OCI-M2 (cell line): ENCODE measurements around the gene SSUH2.
"Not testable (repeated sequence)": the region's sequence is repeated elsewhere in the genome, so short reads cannot be mapped to it uniquely, and the experiment has no call there.

Experiments
- DNase-seq: peaks from one replicate; lab custom pipeline; 2025; ENCODE audit not compliant: unreplicated experiment; lab: John Stamatoyannopoulos, UW

Gene SSUH2, protein sequence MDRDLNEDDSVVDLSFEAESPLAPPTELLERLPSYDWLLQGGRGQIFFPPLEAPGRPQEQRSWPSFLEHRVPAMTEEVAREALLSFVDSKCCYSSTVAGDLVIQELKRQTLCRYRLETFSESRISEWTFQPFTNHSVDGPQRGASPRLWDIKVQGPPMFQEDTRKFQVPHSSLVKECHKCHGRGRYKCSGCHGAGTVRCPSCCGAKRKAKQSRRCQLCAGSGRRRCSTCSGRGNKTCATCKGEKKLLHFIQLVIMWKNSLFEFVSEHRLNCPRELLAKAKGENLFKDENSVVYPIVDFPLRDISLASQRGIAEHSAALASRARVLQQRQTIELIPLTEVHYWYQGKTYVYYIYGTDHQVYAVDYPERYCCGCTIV

DNA sequence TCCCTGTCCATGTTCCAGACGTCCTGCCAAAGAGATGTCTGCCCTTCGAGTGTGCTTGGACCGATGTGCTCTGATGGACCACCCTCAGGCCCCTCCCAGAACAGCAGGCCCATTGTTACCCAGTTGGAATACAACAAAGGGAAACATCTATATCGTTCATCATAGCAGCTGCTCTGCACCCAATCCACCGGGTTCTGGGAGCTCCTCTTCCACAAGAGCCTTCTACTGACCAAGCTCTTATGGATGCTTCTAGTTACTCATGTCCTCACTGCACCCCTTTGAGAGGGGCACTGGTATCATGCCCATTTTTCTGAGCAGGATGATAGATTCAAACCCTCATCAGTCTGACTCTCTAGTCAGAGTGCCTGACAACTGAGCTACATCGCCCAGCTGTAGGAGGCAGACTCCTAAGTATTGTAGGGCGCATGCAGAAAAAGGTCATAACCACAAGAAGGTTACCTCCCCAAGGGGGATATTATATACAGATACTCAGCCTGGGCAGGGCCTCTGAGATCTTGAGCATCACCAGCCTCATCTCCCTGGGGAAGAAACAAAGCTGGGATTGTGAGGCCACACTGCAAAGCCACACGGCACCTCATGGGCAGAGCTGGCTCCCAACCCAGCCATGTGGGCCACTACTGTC lies at the start of gene SSUH2:
Gene SSUH2, minus strand, starts transcription at position 51 of the 643 bp plus-strand sequence. Its CDS starts 40 bp downstream, at position 11.
- DNase-seq: no peak

DNA sequence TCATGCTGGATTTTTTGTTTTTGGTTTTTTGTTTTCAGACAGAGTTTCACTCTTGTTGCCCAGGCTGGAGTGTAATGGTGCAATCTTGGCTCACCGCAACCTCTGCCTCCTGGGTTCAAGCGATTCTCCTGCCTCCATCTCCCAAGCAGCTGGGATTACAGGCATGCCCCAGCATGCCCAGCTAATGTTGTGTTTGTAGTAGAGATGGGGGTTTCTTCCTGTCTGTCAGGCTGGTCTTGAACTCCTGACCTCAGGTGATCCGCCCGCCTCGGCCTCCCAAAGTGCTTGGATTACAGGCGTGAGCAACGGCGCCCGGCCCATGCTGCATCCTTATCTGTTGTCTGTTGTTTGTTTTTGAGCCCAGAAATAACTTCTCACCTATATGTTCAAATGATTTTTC lies 46.7 kb upstream of the SSUH2 start:
- DNase-seq: not testable (repeated sequence)

DNA sequence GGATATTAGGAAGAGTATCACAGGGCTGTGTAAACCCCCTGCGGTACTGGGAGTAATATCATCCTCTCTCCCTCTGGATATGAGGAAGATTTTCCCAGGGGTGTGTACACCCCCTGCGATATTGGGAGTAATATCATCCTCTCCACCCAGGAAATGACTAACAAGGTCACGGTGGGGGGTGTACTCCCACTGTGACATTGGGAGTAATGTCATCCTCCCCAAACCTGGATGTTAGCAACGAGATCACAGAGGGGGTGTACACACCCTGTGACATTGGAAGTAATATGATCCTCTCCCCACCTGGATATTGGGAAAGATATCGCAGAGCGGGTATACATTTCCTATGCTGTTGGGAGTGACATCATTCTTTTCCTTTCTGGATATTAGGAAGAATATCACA lies 40.4 kb upstream of the SSUH2 start:
- not testable (repeated sequence) for DNase-seq

DNA sequence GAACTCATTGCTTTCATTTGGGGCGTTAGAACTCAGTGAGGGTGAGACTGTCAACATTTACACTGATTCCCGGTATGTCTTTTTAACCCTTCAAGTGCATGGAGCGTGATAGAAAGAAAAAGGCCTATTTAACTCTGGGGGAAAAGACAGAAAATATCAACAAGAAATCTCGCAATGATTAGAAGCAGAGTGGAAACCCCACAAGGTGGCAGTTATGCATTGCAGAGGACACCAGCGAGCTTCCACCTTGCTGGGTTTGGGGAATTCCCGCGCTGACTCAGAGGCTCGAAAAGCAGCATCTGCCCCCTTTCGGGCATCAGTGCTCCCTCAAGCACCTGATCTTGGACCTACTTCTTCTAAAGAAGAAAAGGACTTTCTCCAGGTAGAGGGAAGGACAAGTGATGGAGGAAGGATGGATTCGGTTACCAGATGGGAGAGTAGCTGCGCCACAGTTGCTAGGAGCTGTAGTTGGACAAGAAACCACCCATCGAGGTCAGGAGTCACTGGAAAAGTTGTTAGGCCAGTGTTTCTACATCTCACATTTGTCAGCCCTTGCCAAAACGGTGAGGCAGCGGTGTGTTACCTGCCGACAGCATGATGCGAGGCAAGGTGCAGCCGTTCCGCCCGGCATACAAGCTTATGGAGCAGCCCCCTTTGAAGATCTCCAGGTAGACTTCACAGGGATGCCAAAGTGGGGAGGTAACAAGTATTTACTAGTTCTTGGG lies 38.4 kb upstream of the SSUH2 start:
- not testable (repeated sequence) for DNase-seq

DNA sequence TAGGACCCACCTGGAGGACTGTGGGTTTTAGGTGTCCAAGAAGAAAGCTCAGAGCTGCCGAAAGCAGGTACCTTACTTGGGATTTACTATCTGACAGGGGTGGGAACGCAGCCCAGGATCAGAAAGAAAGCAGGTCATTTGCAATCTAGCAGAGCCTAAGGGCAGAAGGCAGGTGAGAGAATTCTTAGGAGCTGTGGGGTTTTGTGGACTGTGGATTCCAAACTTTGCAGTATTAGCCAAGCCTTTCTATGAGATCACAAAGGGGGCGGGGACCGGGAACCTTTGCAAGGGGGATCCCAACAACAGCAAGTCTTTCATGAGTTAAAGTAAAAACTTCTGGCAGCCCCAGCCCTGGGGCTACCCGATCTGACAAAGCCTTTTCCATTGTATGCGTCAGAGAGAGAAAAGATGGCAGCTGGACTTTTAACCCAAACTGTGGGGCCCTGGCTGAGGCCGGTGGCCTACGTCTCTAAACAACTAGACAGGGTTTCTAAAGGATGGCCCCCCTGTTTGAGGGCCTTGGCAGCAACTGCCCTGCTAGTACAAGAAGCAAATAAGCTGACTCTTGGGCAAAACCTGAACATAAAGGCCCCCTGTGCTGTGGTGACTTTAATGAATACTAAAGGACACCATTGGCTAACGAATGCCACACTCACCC lies 37.4 kb upstream of the SSUH2 start:
- DNase-seq: not testable (repeated sequence)

DNA sequence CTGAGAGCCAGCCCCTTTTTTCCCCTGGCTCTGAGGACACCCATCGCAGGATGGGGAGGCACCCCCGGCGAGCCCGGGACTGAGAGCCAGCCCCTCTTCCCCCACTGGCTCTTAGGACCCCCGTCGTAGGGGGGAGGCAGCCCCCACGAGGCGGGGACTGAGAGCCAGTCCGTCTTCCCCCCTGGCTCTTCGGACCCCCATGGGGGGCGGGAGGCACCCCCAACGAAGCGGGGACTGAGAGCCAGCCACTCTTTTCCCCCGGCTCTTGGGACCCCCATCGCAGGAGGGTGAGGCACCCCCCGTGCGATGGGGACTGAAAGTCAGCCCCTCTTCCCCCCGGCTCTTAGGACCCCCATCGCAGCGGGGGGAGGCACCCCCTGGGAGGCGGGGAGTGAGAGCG lies 36.8 kb upstream of the SSUH2 start:
- DNase-seq: no peak

DNA sequence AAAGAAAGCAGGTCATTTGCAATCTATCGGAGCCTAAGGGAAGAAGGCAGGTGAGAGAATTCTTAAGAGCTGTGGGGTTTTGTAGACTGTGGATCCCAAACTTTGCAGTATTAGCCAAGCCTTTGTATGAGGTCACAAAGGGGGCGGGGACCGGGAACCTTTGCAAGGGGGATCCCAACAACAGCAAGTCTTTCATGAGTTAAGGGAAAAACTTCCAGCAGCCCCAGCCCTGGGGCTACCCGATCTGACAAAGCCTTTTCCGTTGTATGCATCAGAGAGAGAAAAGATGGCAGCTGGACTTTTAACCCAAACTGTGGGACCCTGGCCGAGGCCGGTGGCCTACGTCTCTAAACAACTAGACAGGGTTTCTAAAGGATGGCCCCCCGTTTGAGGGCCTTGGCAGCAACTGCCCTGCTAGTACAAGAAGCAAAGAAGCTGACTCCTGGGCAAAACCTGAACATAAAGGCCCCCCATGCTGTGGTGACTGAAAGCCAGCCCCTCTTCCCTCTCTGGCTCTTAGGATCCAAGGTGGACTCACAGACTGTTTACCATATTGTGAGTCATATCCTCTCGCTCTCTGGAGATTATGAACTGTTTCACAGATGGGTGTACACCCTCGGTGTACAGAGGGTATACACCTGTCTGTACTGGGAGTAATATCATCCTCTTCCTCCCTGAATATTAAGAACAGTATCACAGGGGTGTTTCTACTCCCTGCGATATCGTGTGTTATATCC lies 35.4 kb upstream of the SSUH2 start:
- DNase-seq: not testable (repeated sequence)

DNA sequence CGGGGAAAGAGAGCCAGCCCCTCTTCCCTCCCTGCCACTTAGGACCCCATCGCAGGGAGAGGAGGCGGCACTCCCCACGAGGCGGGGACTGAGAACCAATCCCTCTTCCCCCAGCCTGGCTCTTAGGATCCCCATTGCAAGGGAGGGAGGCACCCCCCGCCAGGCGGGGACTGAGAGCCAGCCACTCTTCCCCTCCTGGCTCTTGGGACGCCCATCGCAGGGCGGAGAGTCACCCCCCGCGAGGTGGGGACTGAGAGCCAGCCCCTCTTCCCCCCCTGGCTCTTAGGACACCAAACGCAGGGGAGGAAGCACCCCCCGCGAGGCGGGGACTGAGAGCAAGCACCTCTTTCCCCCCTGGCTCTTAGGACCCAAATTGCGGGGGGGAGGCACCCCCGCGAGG lies 34.2 kb upstream of the SSUH2 start:
- DNase-seq: no peak

DNA sequence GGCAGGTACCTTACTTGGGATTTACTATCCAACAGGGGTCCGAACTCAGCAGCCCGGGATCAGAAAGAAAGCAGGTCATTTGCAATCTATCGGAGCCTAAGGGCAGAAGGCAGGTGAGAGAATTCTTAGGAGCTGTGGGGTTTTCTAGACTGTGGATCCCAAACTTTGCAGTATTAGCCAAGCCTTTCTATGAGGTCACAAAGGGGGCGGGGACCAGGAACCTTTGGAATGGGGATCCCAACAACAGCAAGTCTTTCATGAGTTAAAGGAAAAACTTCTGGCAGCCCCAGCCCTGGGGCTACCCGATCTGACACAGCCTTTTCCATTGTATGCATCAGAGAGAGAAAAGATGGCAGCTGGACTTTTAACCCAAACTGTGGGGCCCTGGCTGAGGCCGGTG lies 32.7 kb upstream of the SSUH2 start:
- not testable (repeated sequence) for DNase-seq

DNA sequence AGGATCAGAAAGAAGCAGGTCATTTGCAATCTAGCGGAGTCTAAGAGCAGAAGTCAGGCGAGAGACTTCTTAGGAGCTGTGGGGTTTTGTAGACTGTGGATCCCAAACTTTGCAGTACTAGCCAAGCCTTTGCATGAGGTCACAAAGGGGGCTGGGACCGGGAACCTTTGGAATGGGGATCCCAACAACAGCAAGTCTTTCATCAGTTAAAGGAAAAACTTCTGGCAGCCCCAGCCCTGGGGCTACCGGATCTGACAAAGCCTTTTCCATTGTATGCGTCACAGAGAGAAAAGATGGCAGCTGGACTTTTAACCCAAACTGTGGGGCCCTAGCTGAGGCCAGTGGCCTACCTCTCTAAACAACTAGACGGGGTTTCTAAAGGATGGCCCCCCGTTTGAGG lies 31.0 kb upstream of the SSUH2 start:
- not testable (repeated sequence) for DNase-seq

DNA sequence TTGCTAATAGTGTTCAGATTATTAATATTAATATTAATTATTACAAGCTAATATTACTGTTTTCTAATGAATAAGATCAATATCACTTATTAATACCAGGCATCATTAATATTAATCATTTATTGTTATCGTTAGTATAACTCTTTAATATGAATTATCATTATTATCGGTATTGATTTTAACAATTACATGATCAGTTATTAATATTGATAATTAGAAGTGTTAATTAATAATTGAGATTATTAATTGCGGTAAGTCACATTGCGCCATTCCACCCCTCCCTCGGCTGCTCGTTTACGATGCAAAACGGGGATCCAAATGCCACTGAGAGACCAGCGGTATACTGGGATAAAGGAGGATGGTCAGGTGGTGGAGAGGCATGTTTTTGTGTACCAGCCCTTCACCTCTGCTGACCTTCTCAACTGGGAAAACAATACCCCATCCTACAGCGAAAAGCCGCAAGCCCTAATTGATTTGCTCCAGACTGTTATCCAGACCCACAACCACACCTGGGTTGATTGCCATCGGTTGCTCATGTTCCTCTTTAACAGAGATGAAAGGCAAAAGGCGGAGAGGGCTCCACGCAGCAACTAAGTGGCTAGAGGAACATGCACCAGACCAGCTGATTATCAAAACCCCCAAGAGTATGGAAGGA lies 28.6 kb upstream of the SSUH2 start:
- no peak for DNase-seq

DNA sequence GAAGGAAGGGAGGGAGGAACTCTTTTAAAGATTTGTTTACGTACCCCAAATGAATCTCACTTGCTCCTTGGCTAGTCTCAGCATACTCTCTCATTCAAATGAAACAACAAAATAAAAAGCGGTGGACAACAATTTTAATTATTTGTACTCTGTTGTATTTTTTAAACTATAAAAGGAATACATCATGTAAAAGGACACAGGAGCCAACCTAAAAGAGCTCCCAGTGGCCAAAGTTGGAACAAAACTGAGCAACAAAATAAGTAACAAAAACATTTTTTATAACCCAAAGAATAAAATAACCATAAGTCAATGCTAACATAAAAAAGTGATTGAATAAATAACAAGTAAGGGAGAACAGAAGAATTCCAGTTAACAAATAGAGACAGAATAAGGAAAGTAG lies 24.4 kb upstream of the SSUH2 start:
- DNase-seq: no peak

DNA sequence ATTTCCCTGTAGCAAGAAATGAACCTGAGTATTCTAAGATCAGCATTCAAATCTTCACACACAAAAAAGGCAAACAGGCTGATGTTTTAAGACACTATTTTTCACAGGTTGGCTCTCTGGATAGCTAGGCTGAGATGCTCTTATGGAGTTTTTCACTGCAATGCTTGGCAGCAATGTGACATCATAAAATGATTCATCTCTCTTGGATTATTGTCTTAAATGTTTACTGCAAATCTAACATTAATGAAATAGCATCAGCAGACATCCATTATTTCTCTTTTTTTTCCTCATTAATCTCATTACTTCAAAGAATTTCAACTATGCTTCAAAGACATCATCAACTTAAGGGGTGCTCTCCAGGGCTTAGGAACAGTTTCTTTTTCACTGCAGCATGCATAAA lies 23.6 kb upstream of the SSUH2 start:
- DNase-seq: no peak

DNA sequence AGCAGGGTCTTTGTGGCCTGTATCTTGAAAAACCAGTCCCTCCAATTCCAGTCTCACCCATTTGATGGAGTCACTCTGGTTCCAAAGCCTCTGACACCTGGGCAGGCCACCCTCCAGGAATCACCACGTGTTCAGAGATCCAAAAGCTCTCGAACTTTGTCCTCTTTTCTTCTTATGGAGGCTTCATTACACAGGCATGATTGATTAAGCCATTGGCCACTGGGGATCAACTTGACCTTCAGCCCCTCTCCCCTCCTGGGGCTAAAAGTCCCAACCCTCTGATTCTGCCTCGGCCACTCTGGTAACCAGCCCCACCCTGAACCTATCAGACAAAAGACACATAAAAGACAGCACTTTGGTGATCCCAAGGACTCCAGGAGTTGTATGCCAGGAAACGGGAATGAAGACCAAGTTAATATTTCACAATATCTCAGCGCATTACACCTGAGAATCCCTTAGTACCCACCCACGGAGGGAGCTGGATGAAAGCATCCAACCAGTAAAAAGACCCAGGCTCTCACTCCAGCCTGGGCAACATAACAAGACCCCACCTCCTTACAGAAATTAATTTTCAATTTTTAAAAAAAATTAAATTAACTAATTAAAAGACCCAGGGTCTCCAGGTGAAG lies 23.0 kb upstream of the SSUH2 start:
- DNase-seq: no peak

DNA sequence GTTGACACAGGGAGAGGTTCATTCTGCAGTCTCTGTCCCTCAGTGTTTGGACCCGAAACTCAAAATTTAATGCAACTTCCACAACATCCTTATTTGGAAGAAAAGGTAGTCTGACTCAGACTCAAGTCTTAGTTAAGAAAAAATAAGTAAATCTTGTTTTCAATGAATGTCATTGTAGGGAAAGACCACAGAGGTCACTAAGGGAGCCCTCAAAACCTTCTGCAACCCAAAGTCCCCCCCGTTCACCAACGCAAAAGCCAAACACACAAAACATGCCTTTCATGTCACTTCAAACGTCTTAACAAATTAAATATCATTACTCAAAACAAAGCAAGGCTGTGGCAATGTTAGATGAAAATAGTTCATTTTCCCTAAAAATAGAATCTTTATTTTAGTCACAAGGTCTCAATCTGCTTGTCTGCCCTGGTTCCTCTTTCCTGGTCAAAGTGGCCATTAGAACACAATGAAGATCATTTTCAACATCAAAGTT lies 20.9 kb upstream of the SSUH2 start:
- DNase-seq: no peak

DNA sequence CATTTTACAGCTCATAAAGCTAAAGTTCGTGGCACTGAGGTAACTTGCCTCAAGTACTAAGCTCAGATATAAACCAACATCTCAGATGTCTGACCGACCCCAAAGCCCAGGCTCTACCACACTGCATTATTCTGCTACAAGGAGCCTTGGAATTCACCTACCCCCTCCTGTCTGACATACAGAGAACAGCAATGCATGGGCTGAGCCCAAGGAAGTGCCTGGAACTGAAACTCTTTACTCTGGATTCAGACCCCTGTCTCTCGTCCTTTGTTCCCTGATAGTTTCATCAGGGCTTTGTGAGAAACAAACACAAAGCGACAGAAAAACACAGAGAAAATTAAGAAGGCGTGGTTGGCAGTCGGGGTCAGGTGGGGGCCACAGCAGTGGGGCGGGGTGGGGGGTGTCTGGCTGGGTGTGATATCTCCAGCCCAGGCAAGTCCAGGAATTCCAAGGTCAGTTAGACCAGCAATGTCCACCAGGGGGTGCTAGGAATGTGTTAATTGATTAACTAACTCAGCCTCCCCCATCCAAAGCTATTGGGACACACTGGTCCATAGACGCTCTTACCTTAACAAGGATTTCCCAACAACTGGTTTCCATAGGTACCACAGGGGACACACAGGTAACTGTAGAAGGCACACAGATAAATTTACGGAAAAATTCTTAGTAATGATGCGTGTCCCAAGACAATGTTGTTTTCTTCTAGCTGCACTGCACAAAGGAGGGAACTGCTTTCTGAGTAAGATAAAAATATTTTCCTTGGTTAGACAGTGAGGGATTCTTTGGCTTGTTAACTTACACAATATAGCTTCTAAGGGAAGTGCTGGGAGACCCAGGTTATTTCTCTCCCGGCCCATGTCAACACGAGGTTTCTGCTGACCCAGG lies 18.8 kb upstream of the SSUH2 start:
- DNase-seq: peak; percentile 20

DNA sequence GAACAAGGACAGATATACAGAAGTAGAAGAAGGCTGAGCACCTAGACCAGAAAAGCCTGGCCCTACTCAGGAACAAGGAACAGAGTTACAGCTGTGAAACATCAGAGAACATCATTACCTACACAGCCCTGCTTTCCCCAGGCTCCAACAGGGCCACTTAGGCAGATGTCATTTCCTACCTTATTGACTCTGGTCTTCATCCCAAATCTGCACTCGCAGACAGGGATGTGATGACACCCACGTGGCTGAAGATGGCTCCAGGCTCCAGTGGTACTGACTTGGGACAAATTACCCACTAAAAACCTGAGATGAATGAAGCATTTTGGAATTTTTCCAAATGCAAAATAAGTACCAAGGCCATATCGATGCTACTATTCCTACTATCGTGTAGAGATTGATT lies 18.0 kb upstream of the SSUH2 start:
- no peak for DNase-seq
